ENCODE data around the gene ASIC4. TPM values are rescaled to one million over a fixed set of nuclear protein-coding genes. Genes with fewer than 3 reads are reported as not detected.

Gene ASIC4
- polyA plus RNA-seq, 3 donors = not detected

DNA sequence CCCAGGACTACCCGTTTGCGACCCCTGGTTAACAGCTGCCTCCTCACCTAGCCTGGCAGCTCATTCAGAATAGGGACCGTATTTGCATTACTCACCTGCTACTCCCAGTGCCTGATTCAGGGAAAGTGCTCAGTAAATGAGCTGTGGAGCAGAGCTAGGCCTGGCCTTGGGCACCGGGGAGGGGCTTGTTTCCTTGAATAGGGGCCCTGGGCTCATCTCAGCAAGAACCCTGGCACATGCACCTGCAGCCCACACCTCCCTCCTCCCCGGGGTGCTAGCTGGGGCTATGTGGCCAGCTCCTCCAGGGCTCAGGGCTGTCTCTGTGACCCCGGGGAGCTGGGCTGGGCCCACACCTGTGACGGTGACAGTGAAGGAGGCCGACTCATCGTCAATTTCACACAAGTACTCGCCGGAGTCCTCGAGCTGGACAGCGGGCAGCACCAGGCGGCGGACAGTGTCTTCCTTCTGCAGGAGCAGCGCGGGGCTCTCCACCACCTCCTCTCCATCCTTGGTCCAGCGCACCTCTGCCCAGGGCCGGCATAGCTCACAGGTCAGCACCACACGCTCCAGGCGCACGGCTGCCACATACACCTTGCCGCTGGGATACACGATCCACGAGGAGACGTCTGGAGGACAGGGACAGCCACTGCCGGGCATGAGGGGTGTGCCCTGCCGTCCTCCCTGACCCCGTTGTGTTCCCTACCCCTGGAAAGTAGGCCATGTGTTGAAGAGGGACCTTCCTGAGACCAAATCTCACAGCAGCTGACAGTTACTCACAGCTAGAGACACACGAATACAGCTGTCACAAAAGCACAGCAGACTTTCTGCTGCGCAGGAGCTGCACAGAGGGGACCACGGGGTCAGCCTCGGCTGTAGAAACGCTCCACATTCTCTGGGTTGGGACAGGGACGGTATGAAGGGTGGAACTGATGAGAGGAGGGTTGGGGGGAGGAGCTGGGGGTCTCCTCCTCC lies 48.1 kb downstream of the ASIC4 start:
- H3K27me3 ChIP-seq (ENCODE audit: control insufficient read depth in 2 of 2, insufficient read depth in 2 of 2, low read length in 2 of 2) = no peaks in the 10 kb centered on the region
- H3K4me2 ChIP-seq (replicated peaks; ENCODE audit: extremely low read depth, low read length, poor library complexity, severe bottlenecking) = no peak overlapping the region
- WGBS (ENCODE audit: insufficient coverage) = 93% methylated on average over 33 of the region's 35 CpGs
- H3K4me1 ChIP-seq (ENCODE audit: control insufficient read depth in 1 of 2, insufficient read depth in 2 of 2, low read length in 2 of 2) = no peaks in the 10 kb centered on the region
- H2AFZ ChIP-seq (ENCODE audit: insufficient read depth, low read depth, low read length, poor library complexity, severe bottlenecking) = no peak overlapping the region
- TF ChIP-seq, protein P1, sequence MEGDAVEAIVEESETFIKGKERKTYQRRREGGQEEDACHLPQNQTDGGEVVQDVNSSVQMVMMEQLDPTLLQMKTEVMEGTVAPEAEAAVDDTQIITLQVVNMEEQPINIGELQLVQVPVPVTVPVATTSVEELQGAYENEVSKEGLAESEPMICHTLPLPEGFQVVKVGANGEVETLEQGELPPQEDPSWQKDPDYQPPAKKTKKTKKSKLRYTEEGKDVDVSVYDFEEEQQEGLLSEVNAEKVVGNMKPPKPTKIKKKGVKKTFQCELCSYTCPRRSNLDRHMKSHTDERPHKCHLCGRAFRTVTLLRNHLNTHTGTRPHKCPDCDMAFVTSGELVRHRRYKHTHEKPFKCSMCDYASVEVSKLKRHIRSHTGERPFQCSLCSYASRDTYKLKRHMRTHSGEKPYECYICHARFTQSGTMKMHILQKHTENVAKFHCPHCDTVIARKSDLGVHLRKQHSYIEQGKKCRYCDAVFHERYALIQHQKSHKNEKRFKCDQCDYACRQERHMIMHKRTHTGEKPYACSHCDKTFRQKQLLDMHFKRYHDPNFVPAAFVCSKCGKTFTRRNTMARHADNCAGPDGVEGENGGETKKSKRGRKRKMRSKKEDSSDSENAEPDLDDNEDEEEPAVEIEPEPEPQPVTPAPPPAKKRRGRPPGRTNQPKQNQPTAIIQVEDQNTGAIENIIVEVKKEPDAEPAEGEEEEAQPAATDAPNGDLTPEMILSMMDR (IDR thresholded peaks at IDR 0.05) = no peak
- Mint-ChIP-seq H3K27me3 (ENCODE audit: low read depth in 3 of 3) (peaks cover 0 to 2% (median 0%) of the 10 kb centered on the region in 3 donors), H3K27ac (peak overlapping the region in 1 of 7 donors; percentile 11), H3K4me1 (no peaks in the 10 kb centered on the region), H3K4me3 (no peak overlapping the region), H3K9me3 (peaks cover 0 to 2% (median 0%) of the 10 kb centered on the region in 7 donors), H3K36me3 (no peaks in the 10 kb centered on the region)
- intact Hi-C loops (cut with micrococcal nuclease) = no loop called here
- no peak overlapping the region for H3K27ac ChIP-seq (ENCODE audit: low read depth in 1 of 2, low read length in 2 of 2)
- no peaks in the 10 kb centered on the region for H4K20me1 ChIP-seq (ENCODE audit: insufficient read depth, low read length)
- H3K36me3 ChIP-seq (replicated peaks in 1 of 2; ENCODE audit: control insufficient read depth in 1 of 2, insufficient read depth in 2 of 2, low read length in 2 of 2) = no peaks in the 10 kb centered on the region
- no peak overlapping the region for H3K9ac ChIP-seq (ENCODE audit: insufficient read depth, low read length, poor library complexity, severe bottlenecking)
- DNase-seq = no peak
- H3K79me2 ChIP-seq (ENCODE audit: insufficient read depth, low read length) = no peaks in the 10 kb centered on the region
- H3K9me3 ChIP-seq (replicated peaks in 1 of 2; ENCODE audit: control insufficient read depth in 1 of 2, insufficient read depth in 1 of 2, low read length in 2 of 2) = no peaks in the 10 kb centered on the region
- no peak overlapping the region for H3K4me3 ChIP-seq (replicated peaks in 1 of 3; ENCODE audit: low read depth in 2 of 3, low read length in 3 of 3)

GRCh38 chr2:219563271-219563928 lies 49.1 kb downstream of the ASIC4 start:
- Histone ChIP-seq H3K4me3 (replicated peaks in 1 of 3; ENCODE audit: low read depth in 2 of 3, low read length in 3 of 3) (no peak overlapping the region), H3K36me3 (replicated peaks in 1 of 2; ENCODE audit: control insufficient read depth in 1 of 2, insufficient read depth in 2 of 2, low read length in 2 of 2) (no peaks in the 10 kb centered on the region), H3K79me2 (ENCODE audit: insufficient read depth, low read length) (no peaks in the 10 kb centered on the region), H2AFZ (ENCODE audit: insufficient read depth, low read depth, low read length, poor library complexity, severe bottlenecking) (no peak overlapping the region), H3K9me3 (replicated peaks in 1 of 2; ENCODE audit: control insufficient read depth in 1 of 2, insufficient read depth in 1 of 2, low read length in 2 of 2) (no peaks in the 10 kb centered on the region), H4K20me1 (ENCODE audit: insufficient read depth, low read length) (no peaks in the 10 kb centered on the region), H3K27me3 (ENCODE audit: control insufficient read depth in 2 of 2, insufficient read depth in 2 of 2, low read length in 2 of 2) (peaks cover 0 to 2% of the 10 kb centered on the region in 2 donors), H3K4me1 (ENCODE audit: control insufficient read depth in 1 of 2, insufficient read depth in 2 of 2, low read length in 2 of 2) (no peaks in the 10 kb centered on the region), H3K27ac (ENCODE audit: low read depth in 1 of 2, low read length in 2 of 2) (no peak overlapping the region), H3K9ac (ENCODE audit: insufficient read depth, low read length, poor library complexity, severe bottlenecking) (no peak overlapping the region), H3K4me2 (replicated peaks; ENCODE audit: extremely low read depth, low read length, poor library complexity, severe bottlenecking) (no peak overlapping the region)
- no peak overlapping the region for H3K27ac Mint-ChIP-seq
- peaks cover 0 to 3% (median 0%) of the 10 kb centered on the region in 7 donors for H3K9me3 Mint-ChIP-seq
- intact Hi-C loops (cut with micrococcal nuclease) = no loop called here
- no peak overlapping the region for H3K4me3 Mint-ChIP-seq
- WGBS (ENCODE audit: insufficient coverage) = 91% methylated on average over 20 of the region's 20 CpGs
- TF ChIP-seq, protein P1 (IDR thresholded peaks at IDR 0.05) = no peak
- no peak for DNase-seq
- no peaks in the 10 kb centered on the region for H3K36me3 Mint-ChIP-seq
- H3K4me1 Mint-ChIP-seq = no peaks in the 10 kb centered on the region
- H3K27me3 Mint-ChIP-seq (ENCODE audit: low read depth in 3 of 3) = peaks cover 2 to 6% (median 2%) of the 10 kb centered on the region in 3 donors
